SHP77 treated with DMSO at 0.1 percent for 48 hours (cell line): ENCODE measurements around the gene ARHGAP18.
A peak's percentile ranks its signal among the peaks of the same experiment; 100 is the strongest.

Experiments
- DNase-seq: peaks from one replicate; lab custom pipeline; 2025; lab: John Stamatoyannopoulos, UW

The ARHGAP18 gene

DNA sequence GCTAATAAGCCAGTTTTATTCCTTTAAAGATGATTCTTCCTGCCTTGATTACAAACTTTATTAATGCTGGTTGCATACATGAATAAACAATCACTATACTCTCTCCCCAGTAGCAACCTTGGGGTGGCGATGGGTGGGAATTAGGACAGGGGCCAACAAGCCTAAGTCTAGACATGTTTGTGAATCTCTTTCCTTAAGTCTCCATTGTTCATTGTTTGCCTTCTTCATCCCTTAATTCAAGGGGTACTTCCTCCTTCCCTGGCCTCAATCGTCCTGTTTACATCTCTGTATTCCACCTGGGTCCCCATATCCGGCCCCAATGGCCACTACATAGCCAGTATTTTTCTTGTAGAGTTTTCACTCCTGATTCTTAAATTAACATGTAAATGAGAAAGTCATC, 66.0 kb downstream of the ARHGAP18 start:
- DNase-seq, result no peak

DNA sequence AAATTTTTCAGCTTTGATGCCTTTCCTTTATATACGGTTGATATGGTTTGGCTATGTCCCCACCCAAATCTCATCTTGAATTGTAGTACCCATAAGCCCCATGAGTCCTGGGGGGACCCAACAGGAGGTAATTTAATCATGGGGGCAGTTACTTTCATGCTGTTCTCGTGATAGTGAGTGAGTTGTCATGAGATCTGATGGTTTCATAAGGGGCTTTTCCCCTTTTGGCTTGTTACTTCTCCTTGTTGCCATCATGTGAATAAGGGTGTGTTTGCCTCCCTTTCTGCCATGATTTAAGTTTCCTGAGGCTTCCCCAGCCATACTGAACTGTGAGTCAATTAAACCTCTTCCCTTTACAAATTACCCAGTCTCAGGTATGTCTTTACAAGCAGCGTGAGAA, 66.8 kb downstream of the ARHGAP18 start:
- no peak for DNase-seq

DNA sequence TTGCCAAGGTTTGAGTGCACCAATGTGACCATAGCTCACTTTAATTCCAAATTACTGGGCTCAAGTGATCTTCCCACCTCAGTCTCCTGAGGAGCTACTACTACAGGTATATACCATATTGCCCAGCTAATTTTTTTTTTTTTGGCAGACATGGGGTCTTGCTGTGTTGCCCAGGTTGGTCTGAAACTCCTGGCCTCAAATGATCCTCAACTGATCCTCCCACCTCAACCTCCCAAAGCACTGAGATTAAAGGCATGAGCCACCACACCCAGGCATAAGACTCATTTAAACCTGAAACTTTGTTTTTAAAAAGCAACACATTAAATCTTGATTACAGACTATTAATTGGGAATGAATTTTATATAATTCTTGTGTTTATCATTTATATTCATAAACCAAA, 67.7 kb downstream of the ARHGAP18 start:
- no peak for DNase-seq

DNA sequence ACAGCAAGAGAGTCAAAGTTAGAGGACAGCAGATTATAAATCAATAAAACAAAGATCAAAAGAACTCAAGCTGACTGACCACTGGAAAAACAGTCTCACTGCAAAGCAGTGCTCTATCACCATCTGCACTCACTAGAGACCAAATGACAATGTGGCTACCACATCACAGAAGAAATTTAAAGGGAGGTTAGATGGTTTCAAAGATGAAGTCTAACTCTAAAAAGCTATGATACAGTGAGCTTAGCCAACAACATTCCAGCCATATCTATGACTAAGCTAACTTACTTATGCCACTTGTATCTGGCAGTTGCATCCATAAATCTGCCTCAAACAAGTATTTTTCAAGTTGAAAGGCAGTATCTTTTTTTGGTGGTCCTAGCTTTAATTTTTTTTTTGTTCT, 68.6 kb downstream of the ARHGAP18 start:
- DNase-seq, result no peak

DNA sequence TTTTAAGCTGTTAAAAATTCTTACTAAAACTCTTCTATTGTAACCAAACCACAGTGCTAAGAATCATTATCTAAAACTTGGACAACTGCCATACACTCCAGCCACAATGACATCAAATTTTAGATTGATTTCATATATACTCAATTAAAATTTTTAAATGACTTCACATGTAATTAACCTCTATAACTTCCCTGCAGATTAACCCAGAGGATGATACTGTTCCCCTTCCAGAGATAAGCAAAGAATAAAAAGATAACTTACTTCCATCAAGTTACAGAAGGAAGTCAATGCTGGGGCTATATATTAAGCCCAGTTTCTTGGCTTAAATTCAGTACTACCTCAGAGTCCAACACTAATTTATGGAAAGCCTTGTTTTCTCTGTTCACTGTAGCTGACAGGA, 71.3 kb downstream of the ARHGAP18 start:
- no peak for DNase-seq

DNA sequence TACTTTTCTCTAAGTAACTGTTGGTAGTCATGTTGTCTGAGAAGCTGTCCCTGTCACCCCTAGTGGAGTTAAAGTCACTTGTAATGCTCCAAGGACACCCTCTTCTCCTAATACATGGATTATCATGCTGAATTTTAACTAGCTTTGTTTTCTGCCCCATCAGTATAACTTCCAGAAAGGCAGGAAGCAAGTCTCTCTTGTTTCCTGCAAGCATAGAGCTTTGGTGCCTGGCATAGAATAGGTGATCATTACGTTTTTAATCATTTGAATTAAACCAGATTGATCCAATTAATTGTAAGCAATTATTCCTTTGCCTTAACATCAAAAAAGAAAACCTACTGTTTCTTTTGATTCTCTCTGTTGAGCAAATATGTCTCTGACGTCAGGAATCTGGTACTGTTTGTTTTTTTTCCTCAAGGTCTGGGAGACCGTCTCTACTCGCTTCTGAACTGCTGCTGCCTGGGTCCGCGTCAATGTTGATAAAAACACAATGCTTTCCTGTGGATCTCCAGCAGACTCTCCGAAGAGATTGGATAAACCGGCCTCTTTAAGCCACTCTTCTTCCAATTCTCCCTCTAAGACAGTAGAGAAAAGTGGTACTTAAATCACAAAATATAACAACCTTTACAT, 71.8 kb downstream of the ARHGAP18 start:
- peak; percentile 54 for DNase-seq

DNA sequence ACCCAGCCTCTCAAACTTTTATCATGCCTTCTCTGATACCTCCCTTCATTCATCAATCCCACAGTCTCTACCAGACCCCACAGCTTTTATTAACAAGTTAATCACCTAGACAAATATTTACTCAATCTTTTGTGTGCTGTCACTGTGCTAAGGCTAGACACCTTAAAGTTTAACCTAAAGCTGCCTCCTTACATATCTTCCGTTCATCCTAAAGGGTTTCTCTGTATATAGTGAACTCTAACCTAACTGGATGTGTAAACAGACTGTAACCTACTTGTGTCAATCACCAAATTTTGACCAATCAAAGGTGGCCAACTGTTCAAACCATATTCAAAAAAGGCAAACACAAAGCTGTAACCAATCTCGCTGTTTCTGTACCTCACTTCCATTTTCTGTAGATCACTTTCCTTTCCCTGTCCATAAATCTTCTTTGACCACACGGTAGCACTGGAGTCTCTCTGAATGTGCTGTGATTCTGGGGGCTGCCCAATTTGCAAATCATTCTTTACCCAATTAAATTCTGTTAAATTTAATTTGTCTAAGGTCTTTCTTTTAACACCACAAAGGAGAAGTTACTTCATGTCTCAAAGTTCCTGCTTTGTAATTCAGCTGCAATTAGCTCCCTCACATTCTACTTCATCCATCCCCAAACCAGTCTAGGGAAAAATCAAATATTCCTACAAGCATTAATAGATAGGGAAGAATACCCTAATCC, 72.5 kb downstream of the ARHGAP18 start:
- DNase-seq, result no peak

DNA sequence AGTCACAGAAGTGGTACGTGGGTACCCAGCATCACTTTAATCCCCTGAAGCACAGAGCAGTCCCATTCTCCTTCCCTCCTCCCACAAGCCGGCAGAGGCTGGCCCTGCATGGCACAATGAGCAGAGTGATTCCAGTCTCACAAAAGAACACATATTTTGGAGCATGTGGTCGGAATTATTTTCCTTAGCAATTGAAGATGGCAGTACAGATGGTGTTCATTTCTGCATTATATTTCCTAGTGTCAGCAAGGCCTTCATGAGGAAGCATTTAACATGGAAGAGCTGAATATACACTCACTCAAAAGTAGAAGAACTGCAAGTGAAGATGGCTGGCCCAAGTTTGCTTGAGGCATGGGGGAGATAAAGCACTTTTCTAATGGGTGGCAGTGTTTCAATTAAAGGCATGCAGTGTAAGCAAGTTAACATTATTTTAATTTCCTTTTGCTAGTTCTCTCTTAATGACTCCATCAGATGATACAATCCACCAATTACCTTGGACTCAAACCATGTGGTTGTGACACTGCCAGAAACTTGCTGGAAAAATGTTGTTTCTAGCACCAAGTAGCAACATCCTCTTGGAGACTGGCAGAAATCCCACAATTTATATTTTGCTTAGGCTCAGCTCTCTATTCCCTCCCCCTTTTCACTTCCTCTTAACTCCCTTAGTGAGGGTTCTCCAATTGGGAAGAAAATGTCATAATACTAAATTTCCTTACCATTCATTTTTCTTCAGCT, 74.4 kb downstream of the ARHGAP18 start:
- no peak for DNase-seq

DNA sequence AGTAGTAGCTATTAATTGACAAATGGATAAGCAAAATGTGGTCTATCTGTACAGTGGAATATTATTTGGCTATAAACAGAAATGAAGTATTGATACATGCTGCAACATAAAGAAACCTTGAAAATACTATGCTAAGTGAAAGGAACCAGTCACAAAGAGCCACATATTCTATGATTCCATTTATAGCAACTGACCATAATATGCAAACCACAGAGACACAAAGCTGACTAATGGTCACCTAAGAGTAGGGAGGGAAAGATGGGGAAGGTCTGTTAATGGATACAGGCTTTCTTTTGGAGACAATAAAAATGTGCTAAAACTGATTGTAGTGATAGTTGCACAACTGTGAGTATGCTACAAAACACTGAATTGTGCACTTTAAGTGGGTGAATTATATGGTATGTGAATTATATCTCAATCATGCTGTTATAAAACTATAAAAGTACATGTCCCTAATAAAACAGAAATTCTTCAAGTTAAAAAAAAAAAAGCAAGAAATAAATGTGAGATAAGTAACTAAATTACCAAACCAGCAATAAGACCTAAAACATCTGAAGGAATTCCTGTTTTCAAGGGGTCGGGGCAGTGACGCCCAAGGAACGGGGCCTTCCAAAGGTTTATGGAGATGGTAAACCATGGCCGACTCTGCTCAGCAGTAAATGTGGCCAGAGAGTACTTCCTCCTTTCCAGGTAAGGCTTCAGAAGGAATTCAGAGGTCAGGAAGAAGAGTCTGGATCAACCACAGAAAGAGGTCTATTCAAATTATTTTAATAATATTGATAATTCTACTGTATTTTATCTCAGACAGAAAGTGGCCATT, 75.4 kb downstream of the ARHGAP18 start:
- no peak for DNase-seq

DNA sequence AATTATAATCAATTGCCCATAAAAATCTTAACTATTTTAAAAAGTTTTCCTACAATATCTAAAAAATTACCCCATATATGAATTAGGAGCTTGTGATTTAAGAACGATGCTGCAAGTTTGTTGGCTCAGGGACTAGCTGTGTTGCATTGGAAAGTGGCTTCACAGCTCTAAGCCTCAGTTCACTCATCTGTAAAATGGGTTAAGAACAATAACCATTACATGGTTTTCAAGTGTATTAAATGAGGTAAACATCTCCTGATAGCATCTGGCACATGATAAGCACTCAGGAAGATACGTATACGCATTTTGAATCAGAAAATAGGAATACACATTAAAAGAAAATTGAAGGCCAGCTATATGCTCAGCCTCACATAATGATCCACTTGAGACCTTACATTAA, 76.4 kb downstream of the ARHGAP18 start:
- DNase-seq, result no peak

DNA sequence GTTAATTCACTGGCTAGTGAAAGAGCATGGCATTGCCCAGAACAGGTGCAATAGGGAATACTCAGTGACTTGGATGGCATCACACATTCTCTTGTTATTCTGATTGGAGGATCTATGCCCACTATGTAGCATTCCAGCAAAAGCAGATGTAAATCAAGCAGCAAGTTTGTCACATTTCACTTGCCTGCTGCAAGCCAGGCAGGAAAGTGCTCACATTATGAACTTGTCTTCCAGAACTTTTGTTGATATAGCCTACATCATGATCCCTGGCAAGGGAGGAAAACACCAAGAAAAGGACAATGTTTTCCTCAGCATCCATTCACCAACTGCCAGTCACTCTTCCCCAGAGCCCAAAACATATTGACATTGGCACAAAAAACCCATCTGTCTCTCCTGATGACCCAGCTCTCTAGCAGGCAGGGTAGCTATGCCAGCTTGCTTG, 77.8 kb downstream of the ARHGAP18 start:
- no peak for DNase-seq

DNA sequence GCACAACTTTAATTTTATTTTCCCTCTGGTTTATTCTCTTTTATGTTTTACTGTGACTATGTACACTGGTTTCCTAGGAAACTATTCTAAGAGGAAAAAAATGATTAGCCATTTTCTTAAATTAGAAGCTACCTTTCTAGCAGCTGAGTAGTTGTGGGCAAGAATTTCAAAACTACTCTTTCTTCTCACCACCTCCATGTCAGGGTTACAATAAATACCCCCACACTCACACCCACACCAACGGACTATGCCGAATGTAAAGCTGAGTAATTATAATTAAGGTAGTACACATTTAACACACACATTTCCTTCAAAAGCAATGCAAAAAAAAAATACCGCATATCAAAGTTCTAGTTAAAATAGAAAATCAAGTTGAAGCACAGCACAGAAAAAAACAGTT, 78.9 kb downstream of the ARHGAP18 start:
- DNase-seq, result no peak

DNA sequence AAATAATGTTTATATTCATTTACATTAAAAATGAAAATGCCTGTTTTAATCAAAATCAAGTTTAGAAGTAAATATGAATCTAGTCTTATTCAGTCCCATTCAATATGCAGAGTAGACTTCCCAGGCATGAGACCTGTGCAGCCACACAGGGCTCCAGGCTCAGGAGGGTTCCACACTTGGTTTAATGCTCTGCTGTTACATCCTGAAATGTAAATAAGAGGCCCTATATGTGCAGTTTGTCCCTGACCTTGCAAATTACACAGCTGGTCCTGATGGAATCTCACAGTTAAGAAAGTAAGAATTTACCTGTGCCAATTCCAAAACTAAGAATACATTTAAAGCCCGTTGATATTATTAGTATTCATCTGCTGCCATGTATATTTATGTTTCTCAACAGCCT, 79.4 kb downstream of the ARHGAP18 start:
- no peak for DNase-seq

DNA sequence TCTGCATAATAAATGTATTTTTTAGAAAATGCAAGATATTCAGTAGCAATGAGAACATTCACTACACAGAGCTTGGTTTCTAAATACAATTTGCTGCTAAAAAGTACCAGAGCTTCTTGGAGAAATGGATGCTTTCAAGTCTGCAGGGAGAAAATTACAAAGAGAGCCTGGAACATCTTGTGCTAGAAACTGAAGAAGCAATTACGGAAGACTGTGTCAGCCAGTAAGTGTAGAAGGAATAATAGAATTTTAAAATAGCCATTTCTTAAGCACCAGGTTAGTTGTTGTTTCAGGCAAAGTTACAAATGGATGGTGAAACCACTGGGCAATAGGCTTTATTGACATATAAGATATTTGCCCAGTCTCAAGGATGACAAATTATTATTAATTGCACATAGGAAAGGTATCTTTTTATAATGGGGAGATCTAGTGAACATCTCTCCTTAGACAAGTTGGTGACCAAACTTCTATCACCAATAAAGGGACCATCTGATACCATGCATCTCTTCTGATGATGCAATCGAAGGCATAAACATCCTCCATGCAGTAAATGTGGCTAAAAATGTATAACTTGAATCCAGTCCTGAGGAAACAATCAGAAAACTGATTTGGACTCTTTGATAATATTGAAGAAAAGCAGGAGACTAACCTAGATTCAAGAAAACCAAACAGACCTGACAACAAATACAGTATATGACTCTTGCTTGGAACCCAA, 81.7 kb downstream of the ARHGAP18 start:
- no peak for DNase-seq

DNA sequence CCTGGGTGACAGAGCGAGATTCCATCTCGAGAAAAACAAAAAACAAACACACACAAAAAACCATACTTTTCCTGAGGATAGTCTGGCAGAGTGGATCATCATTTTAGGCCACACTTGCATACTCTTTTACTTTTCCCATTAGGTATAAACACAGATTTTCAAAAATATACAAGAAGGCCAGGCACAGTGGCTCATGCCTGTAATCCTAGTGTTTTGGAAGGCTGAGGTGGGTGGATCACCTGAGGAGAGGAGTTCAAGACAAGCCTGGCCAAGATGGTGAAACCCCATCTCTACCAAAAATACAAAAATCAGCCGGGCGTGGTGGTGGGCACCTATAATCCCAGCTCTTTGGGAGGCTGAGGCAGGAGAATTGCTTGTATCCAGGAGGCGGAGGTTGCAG, 85.5 kb downstream of the ARHGAP18 start:
- DNase-seq, result no peak

DNA sequence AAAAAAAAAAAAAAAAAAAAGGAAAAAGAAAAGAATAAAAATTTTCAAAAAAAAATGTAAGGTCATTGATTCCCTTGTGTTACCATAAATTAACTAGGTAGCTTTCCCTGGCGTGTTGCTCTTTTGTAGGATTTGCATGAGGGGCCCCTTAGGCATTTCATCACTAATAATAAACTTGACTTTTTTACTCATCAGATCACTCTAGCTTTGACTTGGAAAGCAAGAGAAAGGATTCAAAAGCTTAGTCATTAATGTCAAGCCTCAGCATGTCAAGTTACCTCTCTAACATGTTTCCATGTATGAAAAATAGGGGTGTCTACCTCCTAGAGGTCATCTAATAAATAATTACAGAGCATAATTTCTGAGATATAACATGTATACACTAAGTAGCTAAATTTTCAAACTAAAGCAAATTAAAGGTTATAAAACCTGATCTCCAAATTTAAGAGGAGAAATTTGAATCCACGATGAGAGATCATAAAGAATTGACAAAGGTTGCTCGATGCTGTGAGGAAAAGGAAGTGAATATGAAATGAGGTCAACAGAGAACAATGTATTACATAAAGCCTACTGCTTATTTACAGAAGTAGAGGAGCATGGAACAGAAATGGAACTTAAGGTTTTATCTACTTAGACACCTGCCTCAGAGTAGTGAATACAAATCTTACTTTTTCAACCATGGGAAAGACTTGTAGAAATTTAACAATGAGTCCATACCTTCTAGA, 86.8 kb downstream of the ARHGAP18 start:
- no peak for DNase-seq

DNA sequence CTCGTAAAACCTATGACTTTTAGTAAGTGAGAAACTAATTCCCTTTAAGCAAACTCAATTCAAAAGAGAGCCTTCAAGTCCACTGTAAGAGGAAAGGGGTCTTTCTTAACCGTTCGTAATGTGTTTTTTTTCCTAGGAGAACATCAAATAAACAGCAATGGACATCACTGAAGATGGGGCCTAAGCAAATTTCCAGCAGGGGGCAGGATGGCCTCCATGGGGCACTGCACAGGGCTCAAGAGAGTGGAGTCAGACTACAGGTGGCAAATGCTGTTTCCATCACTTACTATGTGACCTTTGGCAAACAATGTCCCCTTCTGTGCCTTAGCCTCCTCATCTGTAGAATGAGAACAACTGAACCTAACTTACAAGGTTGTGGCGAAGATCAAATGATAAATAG, 88.7 kb downstream of the ARHGAP18 start:
- DNase-seq, result no peak

DNA sequence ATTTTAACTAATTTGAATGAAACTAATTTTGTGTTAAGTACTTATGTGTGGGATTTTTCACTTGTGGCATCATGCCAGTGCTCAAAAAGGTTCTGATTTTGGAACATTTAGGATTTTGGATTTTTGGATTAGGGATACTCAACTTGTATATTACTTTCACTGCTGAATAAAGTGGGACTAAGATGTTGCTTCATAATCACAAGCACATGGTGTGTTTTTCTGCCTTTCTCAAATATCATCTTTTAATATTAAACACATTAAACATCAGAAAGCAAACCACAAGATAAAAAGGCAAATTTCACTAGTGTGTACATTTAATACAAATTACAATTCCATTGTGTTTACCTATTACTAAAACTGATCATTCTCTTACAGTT, 89.8 kb downstream of the ARHGAP18 start:
- DNase-seq, result no peak

DNA sequence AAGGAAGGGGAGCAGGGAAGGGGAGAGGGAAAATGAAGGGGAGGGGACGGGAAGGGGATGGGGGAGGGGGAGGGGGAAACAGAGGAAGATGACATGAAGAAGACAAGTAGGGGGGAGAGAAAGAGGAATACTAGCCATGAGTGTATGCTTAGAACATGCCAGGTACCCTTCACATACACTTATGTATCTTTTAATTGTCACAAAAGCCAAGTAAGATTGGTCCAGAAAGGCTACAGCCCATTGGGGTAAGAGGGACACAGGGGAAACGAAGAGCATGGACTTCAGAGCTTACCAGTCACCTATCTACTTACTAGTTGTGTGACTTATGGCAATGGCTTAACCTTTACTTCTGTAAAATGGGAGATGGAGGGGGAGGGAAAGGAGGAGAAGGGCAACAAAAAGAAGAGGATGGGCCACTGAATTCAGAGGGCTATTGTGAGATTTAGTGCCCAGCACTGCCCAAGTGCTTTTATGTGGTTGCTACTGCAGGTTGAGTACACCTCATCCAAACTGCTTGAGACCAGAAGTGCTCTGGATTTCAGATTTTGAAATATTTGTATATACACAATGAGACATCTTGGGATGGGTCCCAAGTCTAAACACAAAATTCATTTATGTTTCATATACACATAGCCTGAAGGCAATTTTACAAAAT, 90.3 kb downstream of the ARHGAP18 start:
- DNase-seq, result no peak

DNA sequence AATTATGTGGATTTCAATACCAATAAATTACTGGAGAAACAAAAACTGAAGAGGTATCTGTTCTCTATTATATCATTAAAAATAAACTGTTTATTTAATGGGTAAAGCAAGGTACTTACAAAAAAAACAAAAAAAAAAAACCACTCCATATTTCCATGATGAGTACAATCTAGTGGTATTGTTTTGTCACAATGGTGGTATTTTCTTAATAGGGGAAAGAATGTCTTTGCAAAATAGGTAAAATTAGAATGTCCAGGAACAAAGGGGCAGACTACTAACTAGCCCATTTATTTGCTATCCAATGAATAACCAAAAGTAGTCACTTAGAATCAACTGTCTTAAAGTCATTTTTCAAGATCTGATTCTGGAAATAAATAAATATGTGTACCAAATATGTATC, 92.0 kb downstream of the ARHGAP18 start:
- no peak for DNase-seq

DNA sequence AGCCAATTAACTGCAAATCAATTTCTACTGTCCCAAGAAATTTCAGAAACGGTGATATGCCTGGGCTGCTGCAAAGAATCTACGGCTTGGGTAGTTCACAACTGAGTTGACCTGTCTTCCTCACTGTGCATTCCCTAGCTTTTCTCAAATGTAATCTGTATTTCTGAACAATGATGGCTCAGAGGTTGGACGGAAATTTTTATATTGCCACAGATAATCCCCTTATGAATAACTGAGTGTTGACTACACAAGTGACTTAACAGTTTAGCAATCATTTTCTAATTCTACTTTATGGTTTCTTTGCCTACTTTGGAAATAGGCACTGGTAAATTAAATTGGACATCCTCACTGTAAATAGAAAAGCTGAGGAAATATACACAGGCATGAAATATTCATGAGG, 94.5 kb downstream of the ARHGAP18 start:
- DNase-seq, result no peak
